ENCODE results near the gene TEDC2.
"Not testable (repeated sequence)": the region's sequence is repeated elsewhere in the genome, so short reads cannot be mapped to it uniquely, and the experiment has no call there.

TEDC2 gene

GRCh38 chr16:2459647-2460390 is at the start of gene TEDC2:
Gene TEDC2 (plus strand): TSS chr16:2460109. CDS start chr16:2460145, 36 bp downstream.
- peak; percentile 93 for DNase-seq (ENCODE audit: low spot score)

DNA sequence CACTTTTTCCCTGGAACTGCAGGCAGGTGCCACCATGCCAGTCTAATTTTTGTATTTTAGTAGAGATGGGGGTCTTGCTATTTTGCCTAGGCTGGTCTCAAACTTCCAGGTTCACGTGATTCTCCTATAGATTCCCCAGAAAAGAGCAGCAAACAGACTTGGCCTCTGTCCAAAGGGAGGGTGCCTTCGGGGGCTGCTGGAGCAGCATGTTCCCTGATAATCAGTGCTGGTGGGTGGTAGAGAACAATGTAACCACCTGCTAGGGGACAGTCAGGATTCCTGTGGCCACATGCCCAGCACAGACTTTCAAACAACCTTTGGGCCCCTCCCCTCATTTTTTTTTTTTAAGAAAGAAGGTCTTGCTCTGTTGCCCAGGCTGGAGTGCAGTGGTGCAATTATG is 44.8 kb upstream of the TEDC2 start:
- DNase-seq (ENCODE audit: low spot score) = no peak

- DNase-seq (ENCODE audit: low spot score) = no peak
These were observed 39.9 kb upstream of the TEDC2 start for GRCh38 chr16:2420035-2420434.

DNA sequence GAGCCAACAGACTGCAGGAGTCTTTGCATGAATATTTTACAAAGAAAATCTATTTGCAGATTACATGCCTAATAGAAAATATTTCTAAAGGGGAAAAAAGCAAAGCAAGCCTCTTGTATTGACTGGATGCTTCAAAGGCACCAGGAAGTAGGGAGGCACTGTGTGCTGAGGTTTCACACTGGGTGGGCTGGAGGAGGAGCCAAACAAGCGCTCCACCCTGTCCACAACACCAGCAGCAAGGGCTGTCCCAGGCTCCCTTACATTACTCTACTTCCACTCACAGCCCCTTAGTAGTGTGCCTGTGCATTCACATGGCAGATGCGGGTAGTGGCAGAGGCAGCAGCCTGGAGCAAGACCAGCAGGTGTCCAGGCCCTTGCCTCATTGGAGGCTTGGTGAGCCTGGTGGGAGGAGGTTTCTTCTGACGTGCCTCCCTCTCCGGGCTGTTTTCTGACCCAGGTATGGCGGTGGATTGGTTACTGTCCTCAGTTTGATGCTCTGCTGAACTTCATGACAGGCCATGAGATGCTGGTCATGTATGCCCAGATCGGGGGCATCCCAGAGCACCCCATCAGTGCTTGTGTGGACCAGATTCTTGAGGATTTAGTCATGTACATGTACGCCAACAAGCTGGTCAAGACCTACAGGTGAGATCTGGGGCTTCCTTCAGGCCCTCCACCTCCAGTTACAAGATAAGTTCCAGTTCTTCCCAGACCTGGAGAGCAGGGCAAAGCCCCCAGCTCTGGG is 37.6 kb upstream of the TEDC2 start:
- no peak for DNase-seq (ENCODE audit: low spot score)

DNA sequence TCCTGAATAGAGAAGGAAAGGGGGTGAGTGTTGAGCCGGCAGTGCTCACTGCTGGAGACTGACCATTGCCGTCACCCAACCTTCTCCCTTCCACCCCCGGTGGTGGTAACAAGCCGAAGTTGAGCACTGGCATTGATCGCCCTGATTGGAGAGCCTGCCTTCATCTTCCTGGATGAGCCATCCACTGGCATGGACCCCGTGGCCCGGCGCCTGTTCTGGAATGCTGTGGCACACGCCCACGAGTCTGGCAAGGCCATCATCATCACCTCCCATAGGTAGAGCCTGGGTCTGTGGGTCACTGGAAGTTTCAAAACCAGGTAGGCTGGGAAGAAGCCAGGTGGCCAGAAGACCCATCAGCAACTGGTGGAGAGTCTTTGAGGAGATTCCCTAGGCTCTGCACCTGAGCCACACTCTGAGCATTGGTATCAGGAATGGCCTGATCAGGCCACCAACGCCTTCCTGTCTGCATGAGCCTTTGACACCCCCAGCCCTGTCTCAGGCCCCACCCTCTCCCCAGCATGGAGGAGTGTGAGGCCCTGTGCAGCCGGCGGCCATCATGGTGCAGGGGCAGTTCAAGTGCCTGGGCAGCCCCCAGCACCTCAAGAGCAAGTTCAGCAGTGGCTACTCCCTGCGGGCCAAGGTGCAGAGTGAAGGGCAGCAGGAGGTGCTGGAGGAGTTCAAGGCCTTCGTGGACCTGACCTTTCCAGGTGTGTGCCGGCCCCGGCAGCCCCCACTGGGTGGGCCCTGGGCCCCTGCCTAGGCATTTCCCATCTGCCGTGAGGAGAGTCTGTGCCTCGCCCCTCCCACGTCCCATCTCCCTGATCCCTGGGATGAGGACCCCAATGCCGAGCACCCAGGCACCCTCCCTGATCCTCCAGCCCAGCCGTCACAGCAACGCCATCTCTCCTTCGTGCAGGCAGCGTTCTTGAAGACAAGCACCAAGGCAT is 35.6 kb upstream of the TEDC2 start:
- no peak for DNase-seq (ENCODE audit: low spot score)

GRCh38 chr16:2425008-2425518 is 34.8 kb upstream of the TEDC2 start:
- DNase-seq (ENCODE audit: low spot score) = no peak

- DNase-seq (ENCODE audit: low spot score) = no peak
These were observed 34.0 kb upstream of the TEDC2 start for GRCh38 chr16:2425825-2426430.

DNA sequence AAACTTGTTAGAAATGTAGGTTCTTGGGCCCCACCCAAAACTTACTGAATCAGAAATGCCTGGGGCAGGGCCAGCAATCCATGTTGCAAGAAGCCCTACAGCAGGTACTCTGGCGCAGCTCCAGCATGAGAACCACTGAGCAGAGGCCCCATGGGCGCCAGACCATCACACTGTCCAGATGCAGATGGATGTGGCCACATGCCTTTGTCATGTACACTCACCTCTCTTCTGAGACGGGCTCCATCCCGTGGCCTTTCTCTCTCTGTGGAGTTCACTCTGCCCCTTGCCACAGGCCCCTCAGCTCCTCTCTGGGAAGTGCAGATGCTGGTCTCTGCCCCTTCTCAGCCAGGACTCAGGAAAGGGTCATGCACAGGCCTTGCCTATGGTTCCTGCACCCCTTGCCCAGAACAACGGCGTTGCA is 33.0 kb upstream of the TEDC2 start:
- no peak for DNase-seq (ENCODE audit: low spot score)

DNA sequence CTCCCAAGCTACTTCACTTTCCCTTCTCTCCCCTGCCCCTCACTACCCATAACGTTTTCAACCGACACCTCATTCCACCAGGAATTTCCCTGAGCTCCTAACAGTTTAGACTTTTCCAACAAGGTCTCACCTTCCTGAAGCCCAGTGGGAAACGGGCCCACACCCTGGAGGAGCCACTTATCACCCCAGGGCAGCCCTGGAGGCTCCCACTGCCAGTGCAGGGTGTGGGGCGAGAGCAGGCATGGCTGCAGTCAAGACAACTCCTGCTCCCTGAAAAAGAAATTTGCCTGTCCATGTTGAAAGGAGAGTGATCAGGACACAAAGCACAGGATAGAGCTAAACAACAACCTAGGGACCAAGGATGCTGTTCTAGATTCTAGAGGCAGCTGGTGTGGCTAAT is 32.4 kb upstream of the TEDC2 start:
- DNase-seq (ENCODE audit: low spot score) = no peak

DNA sequence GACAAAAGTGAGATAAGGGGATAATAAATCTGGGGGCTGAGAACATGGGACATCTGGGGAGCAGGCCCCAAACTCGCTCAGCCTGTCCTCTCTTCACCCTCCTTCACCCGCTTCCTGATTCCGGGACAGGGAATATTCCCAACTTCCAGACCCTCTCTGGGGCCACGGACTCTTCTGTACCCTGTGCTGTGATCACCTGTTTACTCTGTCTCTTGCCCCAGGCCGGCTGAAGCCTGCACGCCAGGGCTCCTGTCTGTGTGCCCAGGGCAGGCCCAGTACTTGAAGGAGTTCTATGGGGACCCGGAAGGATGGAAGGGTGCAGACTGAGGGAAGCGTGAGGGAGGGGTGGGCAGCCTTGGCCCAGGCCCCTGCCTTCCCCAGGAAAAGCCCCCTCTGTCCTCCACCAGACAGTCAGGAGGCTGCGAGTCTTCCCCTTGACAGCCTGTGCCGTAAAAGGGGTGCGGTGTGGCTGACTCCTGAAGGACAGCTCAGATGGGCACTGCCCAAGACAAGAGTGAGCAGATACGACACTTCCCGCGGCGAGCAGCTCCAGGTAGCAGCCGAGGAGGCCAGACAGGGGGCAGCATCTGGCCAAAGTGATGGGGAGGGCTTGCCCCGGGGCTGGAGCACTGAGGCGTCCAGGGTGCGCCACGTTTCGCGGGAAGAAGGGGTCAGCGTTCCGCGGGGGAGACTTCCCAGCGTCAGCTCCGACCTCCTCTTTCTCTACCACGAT is 31.7 kb upstream of the TEDC2 start:
- DNase-seq (ENCODE audit: low spot score) = peak; percentile 55

DNA sequence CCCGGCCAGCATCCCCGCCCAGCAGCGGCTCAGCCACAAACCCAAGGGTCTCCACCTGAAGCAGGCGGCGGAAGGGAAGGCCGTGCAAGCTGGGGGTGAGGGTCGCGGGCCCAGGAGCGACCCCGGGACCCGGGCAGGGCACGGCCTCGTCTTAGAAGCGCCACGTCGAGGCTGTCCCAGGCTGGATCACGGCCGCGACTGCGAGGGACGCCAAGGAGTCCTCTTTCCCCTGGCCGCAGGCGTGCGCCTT is 31.2 kb upstream of the TEDC2 start:
- no peak for DNase-seq (ENCODE audit: low spot score)

- peak; percentile 90 for DNase-seq (ENCODE audit: low spot score)
These were observed 30.7 kb upstream of the TEDC2 start, which contains the start of gene CCNF for GRCh38 chr16:2429034-2429770. Gene CCNF (plus strand): TSS chr16:2429447. CDS start chr16:2429482, 35 bp downstream.

DNA sequence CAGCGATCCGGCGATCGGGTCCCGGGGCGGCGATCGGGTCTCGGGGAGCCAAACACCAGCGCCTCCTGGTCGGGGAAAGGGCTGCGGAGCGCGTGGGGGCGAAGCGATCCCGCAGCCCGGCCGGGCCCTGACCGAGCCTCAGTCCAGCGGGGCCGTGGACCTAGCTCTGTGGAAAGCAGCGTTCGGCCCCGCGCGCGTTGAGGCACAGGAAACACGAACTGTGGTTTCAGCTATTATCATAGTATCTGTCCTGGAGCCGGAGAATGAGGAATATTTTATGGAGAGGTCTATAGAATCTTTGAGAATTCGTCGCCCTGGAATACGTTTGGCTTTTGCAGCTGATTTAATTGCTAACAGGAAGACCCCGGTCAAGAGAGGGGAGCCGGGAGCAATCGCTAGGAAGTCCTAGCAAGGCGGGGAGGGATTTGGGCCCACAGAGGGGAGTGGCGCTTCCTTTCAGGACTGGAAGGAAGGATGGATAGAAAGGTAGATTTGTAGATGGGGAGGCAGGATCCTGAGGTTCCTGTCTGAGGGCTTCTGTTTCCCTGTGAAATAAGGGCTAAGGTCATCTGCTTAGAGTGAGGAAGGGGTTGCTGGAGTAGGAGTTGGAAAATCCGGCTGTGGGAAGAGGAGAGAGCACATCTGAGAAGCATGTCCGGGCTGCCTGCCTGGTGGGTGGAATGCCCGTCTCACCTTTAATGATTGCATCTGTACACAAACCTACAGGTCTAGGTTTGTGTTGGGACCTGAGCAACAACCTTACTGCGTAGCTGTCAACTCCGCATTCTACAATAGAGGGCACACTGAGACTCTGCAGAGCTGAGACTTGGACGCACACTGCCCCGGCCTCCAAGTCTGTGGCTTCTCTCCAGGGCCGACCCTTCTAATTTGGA is 29.9 kb upstream of the TEDC2 start:
- DNase-seq (ENCODE audit: low spot score) = peak; percentile 25

GRCh38 chr16:2432286-2432685 is 27.6 kb upstream of the TEDC2 start:
- no peak for DNase-seq (ENCODE audit: low spot score)

DNA sequence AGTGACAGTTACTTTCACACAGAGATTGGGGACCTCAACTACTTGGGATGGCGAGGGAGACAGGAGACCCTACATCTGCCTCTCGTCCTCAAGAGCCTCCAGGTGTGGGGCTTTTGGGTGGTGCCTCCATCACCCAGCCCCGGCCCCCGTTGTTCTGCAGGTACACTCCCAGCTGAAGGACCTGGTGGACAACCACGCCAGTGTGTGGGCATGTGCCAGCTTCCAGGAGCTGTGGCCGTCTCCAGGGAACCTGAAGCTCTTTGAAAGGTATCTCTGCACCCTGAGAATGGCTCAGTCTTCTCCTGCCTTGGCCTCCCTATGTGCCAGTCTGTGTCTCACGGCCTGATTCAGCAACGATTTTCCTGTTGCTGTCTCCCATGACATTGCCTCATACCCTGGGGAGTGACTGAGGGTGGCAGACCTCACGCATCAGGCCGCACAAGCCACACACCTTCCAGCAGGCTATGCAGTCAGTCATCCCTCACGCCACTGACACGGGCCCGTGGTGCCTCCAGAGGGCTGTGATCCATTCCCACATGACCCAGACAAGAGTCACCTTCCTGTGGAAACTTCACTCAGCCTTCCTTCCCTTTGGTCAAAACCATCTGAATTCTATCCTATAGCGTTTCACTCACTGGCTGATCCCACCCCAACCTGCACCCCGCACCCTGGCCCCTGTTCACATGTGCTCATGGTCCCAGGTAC is 27.0 kb upstream of the TEDC2 start:
- no peak for DNase-seq (ENCODE audit: low spot score)

GRCh38 chr16:2435236-2435635 is 24.7 kb upstream of the TEDC2 start:
- not testable (repeated sequence) for DNase-seq (ENCODE audit: low spot score)

DNA sequence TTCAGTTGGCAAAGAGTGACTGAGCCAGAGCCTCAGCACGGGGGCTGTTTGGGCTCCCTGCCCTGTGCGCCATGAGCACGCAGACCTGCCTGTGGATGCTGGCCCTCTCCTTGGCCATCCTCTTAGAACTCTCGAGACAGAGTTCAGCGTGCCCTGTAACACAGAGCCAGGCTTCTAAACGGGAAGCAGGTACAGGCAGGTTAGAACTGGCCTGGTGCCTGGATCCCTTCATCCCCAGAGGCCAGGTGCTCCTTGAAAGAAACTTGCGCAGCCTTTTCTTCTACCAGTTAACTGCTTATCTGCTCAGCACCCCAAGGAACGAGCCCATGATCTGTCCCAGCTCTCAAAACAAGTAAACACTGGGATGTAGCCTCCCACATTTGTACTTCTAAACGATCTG is 23.8 kb upstream of the TEDC2 start:
- DNase-seq (ENCODE audit: low spot score) = no peak

GRCh38 chr16:2437032-2437790 is 22.7 kb upstream of the TEDC2 start:
- DNase-seq (ENCODE audit: low spot score) = no peak

Data from SW480 (cell line).